ENCODE measurements around the gene GPR180.
"Not testable (repeated sequence)": the region's sequence is repeated elsewhere in the genome, so short reads cannot be mapped to it uniquely, and the experiment has no call there.

Gene GPR180

DNA sequence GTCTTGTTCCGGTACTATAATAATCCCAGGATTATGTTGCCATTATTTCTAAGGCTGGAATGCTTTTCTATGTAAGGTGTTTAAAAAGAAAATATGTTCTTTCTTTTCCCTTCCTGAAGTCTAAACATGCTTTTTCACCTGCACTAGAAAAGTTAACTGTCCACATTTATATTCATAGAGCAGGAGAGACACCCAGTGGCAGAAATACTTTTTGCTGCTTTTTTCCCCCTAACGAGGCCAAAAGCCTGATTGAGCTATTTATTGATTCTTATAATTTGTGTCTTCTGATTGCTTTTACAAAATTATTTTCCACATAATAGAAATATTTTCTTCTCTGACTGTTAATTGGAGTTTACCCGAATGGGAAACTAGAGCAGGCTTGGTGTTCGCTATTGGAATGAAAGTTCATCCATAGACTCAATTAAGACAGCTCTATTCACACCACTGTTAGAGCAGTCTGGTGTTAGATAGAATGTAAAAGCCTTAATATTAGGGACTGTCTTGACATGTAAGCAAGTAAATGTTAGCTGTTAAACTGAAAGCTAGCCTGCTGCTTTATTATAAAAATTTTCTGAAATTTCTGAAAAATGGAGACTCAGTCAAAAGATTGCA is 15.8 kb downstream of the GPR180 start:
- peak; percentile 34 for DNase-seq (ENCODE audit: low read depth)
- TF ChIP-seq, protein P1, sequence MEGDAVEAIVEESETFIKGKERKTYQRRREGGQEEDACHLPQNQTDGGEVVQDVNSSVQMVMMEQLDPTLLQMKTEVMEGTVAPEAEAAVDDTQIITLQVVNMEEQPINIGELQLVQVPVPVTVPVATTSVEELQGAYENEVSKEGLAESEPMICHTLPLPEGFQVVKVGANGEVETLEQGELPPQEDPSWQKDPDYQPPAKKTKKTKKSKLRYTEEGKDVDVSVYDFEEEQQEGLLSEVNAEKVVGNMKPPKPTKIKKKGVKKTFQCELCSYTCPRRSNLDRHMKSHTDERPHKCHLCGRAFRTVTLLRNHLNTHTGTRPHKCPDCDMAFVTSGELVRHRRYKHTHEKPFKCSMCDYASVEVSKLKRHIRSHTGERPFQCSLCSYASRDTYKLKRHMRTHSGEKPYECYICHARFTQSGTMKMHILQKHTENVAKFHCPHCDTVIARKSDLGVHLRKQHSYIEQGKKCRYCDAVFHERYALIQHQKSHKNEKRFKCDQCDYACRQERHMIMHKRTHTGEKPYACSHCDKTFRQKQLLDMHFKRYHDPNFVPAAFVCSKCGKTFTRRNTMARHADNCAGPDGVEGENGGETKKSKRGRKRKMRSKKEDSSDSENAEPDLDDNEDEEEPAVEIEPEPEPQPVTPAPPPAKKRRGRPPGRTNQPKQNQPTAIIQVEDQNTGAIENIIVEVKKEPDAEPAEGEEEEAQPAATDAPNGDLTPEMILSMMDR (IDR thresholded peaks at IDR 0.05; ENCODE audit: insufficient read depth, low read depth, low read length, missing control alignments), result peak; percentile 42

DNA sequence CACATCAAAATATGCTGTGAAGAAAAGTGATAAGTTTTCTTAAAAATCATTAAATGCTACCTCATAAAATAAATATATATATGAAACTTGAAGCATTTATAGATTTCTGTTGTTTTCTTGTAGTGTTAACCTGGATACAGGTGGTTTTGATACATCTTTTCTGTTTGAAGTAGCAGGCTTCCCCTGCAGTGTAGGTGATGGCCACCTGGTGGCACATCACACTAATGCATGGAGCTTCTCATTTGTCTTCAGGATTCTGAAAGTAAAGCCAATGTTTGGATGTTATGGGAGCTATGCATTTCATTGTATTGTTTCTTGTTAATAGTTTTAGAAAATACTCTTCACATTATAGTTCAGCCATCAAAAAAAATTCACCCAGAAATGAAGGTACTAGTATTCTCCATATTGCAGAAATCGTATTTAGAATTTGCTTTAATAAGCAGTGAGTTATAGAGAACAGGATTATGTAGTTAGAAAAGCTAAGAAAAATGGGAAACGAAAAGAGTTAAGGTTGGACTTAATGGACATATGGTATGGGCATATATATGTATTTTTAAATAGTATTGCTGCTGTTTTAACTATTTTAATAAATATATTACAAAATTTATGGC is 18.7 kb downstream of the GPR180 start:
- TF ChIP-seq, protein P1 (IDR thresholded peaks at IDR 0.05; ENCODE audit: insufficient read depth, low read depth, low read length, missing control alignments), result peak; percentile 73
- peak; percentile 59 for DNase-seq (ENCODE audit: low read depth)
- no peak overlapping the region for H3K4me3 ChIP-seq (ENCODE audit: low read depth, low read length)

More for the DNA sequence above, 15.8 kb downstream of the GPR180 start:
- H3K4me3 ChIP-seq (ENCODE audit: low read depth, low read length), result no peak overlapping the region

DNA sequence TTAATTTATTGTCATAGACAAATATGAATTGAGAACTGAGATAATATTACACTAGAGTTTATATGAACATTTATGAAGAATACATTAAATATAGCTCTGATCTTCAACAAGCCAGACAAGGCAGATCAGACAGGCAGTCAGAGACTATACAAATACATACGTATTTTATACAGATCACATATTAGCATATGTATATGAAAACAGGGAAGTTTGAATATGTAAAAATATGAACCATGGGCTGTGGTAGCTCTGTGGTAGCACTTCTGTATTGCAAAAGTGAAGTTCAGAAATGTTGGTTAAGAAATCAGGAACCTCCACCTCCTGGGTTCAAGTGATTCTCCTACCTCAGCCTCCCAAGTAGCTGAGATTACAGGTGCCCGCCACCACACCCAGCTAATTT is 20.7 kb downstream of the GPR180 start:
- H3K4me3 ChIP-seq (ENCODE audit: low read depth, low read length), result no peak overlapping the region
- TF ChIP-seq, protein P1 (IDR thresholded peaks at IDR 0.05; ENCODE audit: insufficient read depth, low read depth, low read length, missing control alignments), result no peak
- DNase-seq (ENCODE audit: low read depth), result no peak

DNA sequence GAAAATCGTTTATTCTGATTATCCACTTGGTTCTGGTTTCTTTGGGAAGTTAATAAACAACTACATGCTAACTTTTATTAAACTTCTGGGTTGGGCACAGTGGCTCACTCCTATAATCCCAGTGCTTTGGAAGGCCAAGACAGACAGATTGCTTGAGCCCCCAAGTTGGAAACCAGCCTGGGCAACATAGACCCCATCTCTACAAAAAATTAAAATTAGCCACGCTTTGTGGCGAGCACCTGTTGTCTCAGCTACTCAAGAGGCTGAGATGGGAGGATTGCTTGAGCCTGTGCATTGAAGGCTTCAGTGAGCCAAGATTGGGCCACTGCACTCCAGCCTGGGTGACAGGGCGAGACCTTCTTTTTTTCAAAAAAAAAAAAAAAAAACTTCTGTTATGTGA is 21.7 kb downstream of the GPR180 start:
- DNase-seq (ENCODE audit: low read depth), result no peak
- H3K4me3 ChIP-seq (ENCODE audit: low read depth, low read length), result no peak overlapping the region
- TF ChIP-seq, protein P1 (IDR thresholded peaks at IDR 0.05; ENCODE audit: insufficient read depth, low read depth, low read length, missing control alignments), result no peak

DNA sequence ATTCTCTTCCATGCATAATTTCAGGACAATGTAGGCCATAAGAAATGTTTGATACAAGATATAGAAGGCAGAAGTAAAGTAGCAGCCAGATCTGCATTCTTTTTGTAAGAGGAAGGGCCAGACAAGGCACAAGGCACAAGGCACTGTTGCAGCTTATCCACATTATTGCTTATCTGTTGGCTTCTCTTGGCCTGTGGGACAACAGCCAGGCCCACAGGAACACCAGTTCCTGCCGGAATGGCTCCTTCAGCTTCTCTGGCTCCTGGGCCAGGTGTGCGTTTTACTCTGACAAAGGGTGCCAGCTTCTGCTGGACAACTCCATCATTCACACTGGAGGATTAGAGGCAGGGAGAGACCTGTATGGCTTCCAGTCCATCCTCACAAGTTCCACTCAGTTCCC is 29.2 kb downstream of the GPR180 start:
- DNase-seq (ENCODE audit: low read depth), result no peak
- TF ChIP-seq, protein P1 (IDR thresholded peaks at IDR 0.05; ENCODE audit: insufficient read depth, low read depth, low read length, missing control alignments), result no peak
- no peak overlapping the region for H3K4me3 ChIP-seq (ENCODE audit: low read depth, low read length)

DNA sequence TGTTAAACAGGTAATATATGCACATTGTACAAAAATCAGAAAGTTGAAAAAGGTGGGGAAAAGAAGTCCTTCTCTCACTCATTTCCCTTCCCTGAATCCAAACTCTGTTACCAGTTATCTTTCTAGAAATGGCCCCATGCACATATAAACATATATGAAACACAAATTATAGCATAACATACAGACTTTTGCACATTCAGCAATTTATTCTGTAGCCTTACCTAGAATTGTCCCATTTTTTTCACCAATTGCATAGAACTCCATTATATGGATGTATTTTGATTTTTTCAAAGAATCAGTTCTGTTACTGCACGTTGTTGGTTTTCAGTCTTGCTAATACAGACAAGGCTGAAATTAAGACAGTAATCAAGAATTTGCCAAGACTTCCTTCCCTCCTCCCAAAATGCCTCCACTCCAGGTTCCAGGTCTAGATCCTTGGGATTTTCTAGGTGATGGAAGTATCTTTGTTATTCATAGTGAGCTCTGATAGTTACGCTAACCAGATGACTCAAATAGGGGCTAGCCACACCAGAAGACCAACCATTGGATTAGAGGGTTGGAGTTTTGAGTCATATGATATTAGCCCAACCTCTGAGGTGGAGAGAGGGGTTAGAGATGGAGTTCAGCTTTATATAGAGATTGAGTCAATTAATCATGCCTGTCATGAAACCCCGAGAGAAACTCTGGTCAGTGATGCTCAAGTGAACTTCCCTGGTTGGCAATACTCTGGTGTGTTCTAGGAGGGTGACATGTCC is 30.7 kb downstream of the GPR180 start:
- DNase-seq (ENCODE audit: low read depth), result no peak
- no peak overlapping the region for H3K4me3 ChIP-seq (ENCODE audit: low read depth, low read length)
- TF ChIP-seq, protein P1 (IDR thresholded peaks at IDR 0.05; ENCODE audit: insufficient read depth, low read depth, low read length, missing control alignments), result no peak

DNA sequence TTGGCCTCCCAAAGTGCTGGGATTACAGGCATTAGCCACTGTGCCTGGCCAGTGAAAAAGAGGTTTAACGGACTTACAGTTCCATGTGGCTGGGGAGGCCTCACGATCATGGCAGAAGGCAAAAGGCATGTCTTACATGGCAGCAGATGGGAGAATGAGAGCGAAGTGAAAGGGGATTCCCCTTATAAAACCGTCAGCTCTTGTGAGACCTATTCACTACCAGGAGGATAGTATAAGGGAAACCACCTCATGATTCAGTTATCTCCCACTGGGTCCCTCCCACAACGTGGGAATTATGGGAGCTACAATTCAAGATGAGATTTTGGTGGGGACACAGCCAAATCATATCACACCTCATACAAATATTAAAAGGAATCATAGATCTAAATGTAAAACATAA is 34.4 kb downstream of the GPR180 start:
- DNase-seq (ENCODE audit: low read depth); H3K4me3 ChIP-seq (ENCODE audit: low read depth, low read length): not testable (repeated sequence)

Measured in GM12865 (cell line).